Measurements from ENCODE around the gene COL25A1.
"Not testable (repeated sequence)": the region's sequence is repeated elsewhere in the genome, so short reads cannot be mapped to it uniquely, and the experiment has no call there.

The COL25A1 gene

GRCh38 chr4:109155084-109155483 lies 147.4 kb downstream of the COL25A1 start:
- TF ChIP-seq CTCF (IDR thresholded peaks at IDR 0.05; ENCODE audit: low read depth, low read length), result no peak
- H3K4me3 ChIP-seq (ENCODE audit: low read depth, low read length), result no peak overlapping the region

GRCh38 chr4:109154424-109154823 lies 148.0 kb downstream of the COL25A1 start:
- H3K4me3 ChIP-seq (ENCODE audit: low read depth, low read length), result no peak overlapping the region
- TF ChIP-seq CTCF (IDR thresholded peaks at IDR 0.05; ENCODE audit: low read depth, low read length), result no peak

GRCh38 chr4:109149836-109150235 lies 152.6 kb downstream of the COL25A1 start:
- no peak for TF ChIP-seq CTCF (IDR thresholded peaks at IDR 0.05; ENCODE audit: low read depth, low read length)

GRCh38 chr4:109148577-109149075 lies 153.8 kb downstream of the COL25A1 start:
- no peak overlapping the region for H3K4me3 ChIP-seq (ENCODE audit: low read depth, low read length)
- no peak for TF ChIP-seq CTCF (IDR thresholded peaks at IDR 0.05; ENCODE audit: low read depth, low read length)

More at GRCh38 chr4:109149836-109150235, 152.6 kb downstream of the COL25A1 start:
- H3K4me3 ChIP-seq (ENCODE audit: low read depth, low read length), result no peak overlapping the region

GRCh38 chr4:109147135-109147534 lies 155.3 kb downstream of the COL25A1 start:
- H3K4me3 ChIP-seq (ENCODE audit: low read depth, low read length), result no peak overlapping the region
- no peak for TF ChIP-seq CTCF (IDR thresholded peaks at IDR 0.05; ENCODE audit: low read depth, low read length)

GRCh38 chr4:109146499-109146898 lies 156.0 kb downstream of the COL25A1 start:
- TF ChIP-seq CTCF (IDR thresholded peaks at IDR 0.05; ENCODE audit: low read depth, low read length), result no peak
- no peak overlapping the region for H3K4me3 ChIP-seq (ENCODE audit: low read depth, low read length)

- H3K4me3 ChIP-seq (ENCODE audit: low read depth, low read length), result not testable (repeated sequence)
Measured at GRCh38 chr4:109138125-109138524, 164.3 kb downstream of the COL25A1 start.

- H3K4me3 ChIP-seq (ENCODE audit: low read depth, low read length), result no peak overlapping the region
- no peak for TF ChIP-seq CTCF (IDR thresholded peaks at IDR 0.05; ENCODE audit: low read depth, low read length)
Measured at GRCh38 chr4:109134921-109135320, 167.5 kb downstream of the COL25A1 start.
